Measurements from ENCODE around the gene C9orf50. TPM values are rescaled to one million over a fixed set of nuclear protein-coding genes. Genes with fewer than 3 reads are reported as not detected.

The C9orf50 gene
- total RNA-seq, 1 donor from 2014 or later, result not detected

DNA sequence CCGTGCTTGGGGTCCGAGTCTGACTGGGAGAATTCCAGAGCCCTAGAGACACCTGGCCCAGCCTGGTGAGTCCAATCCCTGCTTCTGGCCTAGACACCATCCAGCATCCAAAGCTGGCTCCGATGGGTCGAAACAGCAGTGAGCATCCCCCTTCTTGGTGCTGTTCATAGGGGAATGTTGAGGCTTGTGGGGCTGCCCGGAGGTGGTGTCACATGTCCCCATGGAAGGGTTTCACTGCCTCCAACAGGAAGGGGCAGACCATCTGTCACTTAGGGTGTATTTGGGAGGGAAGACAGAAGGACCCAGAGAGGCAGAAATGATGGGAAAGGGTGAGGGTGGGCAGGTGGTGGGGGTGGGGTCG, 13.9 kb downstream of the C9orf50 start:
- no peaks in the 10 kb centered on the region for H3K36me3 ChIP-seq
- intact Hi-C loops (cut with DNase I), result no loop called here
- TF ChIP-seq, protein P1, sequence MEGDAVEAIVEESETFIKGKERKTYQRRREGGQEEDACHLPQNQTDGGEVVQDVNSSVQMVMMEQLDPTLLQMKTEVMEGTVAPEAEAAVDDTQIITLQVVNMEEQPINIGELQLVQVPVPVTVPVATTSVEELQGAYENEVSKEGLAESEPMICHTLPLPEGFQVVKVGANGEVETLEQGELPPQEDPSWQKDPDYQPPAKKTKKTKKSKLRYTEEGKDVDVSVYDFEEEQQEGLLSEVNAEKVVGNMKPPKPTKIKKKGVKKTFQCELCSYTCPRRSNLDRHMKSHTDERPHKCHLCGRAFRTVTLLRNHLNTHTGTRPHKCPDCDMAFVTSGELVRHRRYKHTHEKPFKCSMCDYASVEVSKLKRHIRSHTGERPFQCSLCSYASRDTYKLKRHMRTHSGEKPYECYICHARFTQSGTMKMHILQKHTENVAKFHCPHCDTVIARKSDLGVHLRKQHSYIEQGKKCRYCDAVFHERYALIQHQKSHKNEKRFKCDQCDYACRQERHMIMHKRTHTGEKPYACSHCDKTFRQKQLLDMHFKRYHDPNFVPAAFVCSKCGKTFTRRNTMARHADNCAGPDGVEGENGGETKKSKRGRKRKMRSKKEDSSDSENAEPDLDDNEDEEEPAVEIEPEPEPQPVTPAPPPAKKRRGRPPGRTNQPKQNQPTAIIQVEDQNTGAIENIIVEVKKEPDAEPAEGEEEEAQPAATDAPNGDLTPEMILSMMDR (IDR thresholded peaks at IDR 0.05), result no peak
- no peak overlapping the region for H3K4me3 ChIP-seq
- ATAC-seq, result no peak
- DNase-seq, result no peak
- no peaks in the 10 kb centered on the region for H3K27me3 ChIP-seq
- H3K27ac ChIP-seq, result peak overlapping the region; percentile 59
- H3K4me1 ChIP-seq, result peaks cover 31% of the 10 kb centered on the region
- no peaks in the 10 kb centered on the region for H3K9me3 ChIP-seq

DNA sequence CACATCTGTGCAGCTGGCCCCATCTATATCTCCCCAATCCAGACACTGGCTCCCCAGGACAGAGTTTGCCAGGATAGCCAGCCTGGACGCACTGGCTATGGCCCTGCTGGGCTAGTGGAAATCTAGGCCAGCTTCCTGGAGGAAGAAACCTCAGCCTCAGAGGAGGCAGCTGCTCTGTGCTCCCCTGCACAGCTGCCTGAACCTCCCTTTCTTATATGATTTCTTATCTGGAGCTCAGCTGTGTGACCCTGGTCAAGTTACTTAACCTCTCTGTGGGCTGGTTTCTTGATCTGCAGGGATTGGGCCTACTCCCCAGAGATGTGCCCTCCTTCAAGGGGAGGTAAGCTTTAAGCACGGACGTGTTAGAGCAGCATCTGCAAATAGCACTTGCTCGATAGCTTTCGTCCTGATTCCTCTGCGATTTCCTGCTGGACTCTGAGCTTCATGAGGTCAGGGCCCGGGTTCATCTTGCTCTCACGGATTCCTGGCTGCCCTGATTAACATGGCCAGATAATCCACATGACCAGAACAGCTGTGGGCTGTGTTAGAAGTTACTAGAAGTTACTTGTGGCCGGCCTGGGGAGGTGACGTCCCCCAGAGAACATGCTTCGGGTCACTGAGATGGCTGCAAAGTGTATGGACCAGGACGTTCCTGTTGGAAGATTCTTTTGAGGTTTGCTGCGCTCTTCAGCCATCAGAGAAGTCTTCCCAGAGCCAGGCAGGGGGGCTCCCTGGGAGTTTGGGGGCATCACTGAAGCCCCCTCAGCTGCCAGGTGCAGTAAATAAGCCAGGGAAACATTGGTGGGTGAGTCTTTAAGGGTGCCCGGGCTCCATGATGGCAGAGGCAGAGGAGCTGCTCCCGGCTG, 14.5 kb downstream of the C9orf50 start:
- Histone ChIP-seq H3K4me3 (no peak overlapping the region), H3K27ac (peak overlapping the region; percentile 59), H3K36me3 (no peaks in the 10 kb centered on the region), H3K27me3 (no peaks in the 10 kb centered on the region), H3K9me3 (no peaks in the 10 kb centered on the region), H3K4me1 (peaks cover 31% of the 10 kb centered on the region)
- DNase-seq (no peak), ATAC-seq (no peak)
- intact Hi-C loops (cut with DNase I), result no loop called here
- TF ChIP-seq, protein P1 (IDR thresholded peaks at IDR 0.05), result no peak

DNA sequence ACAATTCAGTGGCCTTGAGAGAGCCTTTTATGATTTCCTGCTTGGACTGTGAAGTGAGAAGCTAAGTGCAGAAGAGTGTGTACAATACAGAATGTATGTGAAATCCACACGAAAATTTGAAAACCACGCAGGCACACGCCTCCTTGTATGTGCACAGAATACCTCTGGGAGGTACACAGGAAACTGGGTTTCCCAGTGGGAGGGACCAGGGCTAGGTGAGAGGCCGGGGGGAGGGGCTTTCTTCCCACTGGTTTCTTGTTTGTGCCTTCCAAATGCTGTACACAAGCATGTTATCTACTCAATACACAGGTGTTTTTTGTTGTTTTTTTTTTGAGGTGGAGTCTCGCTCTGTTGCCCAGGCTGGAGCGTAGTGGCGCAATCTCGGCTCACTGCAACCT, 16.1 kb downstream of the C9orf50 start:
- Histone ChIP-seq H3K9me3 (no peaks in the 10 kb centered on the region), H3K36me3 (no peaks in the 10 kb centered on the region), H3K27me3 (no peaks in the 10 kb centered on the region), H3K27ac (no peak overlapping the region), H3K4me3 (no peak overlapping the region), H3K4me1 (peaks cover 22% of the 10 kb centered on the region)
- no peak for DNase-seq
- TF ChIP-seq, protein P1 (IDR thresholded peaks at IDR 0.05), result no peak
- no peak for ATAC-seq
- intact Hi-C loops (cut with DNase I), result no loop called here

DNA sequence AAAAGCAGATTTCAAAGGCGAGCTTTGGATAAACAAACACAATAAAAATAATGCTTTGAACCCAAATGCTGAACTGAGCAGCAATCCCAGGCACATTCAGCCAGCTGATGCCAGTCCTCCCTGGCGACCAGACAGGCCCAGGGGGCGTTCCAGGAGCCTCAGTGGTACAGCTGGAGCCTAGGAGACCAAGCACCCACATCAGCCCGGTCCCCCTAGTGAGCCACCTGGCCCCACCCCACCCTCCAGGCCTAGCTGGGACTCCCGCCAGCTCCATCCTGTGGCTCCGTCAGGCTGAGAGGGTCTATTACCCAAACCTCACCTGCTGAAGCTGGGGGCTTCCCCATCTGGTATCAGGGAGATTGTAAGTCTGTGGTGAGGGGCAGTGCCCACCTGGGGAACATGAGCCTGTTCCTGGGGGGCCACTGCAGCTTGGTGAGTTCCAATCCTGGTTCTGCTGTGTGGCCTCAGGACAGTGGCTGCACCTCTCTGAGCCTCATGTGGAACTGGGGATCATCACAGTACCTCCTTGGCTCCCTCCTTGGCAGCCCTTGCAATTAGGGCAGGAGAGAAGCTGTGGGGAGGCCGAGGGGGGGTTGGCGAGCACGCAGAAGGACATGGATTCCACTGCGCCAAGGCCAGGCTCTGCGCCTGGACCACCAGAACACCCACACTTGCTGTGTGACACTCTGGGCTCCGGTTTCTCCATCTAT, 16.7 kb downstream of the C9orf50 start:
- H3K27me3 ChIP-seq, result no peaks in the 10 kb centered on the region
- DNase-seq (no peak), ATAC-seq (no peak)
- no peak overlapping the region for H3K27ac ChIP-seq
- TF ChIP-seq, protein P1 (IDR thresholded peaks at IDR 0.05), result no peak
- H3K36me3 ChIP-seq, result no peaks in the 10 kb centered on the region
- peaks cover 16% of the 10 kb centered on the region for H3K4me1 ChIP-seq
- no peaks in the 10 kb centered on the region for H3K9me3 ChIP-seq
- intact Hi-C loops (cut with DNase I), result no loop called here
- H3K4me3 ChIP-seq, result no peak overlapping the region

DNA sequence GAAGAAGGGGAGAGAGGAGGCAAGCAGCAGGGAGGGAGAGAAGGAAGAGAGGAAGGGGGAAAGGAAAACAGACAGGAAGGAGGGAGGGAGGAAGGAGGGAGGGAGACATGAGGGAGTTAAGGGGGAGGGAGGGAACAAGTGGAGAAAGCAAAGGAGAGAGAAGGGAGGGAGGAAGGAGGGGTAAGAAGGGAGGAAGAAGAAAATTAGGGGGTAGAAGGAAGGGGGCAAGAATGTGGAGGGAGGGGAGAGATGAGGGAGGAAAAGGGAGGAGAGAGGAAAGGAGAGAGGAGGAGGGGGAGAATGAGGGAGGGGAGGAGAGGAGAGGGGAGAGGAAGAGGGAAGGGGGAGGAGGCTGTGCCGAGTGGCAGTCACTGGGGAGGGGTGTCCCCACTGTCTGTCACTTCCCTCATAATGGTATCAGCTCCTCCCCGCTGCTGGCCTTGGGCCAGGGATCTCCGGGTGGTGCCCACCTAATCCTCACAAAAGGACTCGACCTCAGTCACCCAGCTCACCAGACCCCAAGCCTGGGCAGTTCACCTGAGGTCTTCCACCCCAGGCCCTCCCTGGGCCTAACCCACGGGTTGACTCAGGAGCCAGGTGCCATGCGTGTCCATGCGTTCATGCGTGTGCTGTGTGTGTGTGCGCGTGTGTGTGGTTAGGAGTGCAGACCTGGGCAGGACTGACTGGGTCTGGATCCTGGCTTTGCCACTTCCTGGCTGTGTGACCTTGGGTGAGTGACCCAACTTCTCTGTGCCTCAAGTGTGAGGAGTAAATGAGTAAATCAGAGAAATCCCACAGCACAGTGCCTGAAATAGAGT, 18.1 kb downstream of the C9orf50 start:
- DNase-seq (no peak), ATAC-seq (no peak)
- peaks cover 16% of the 10 kb centered on the region for H3K4me1 ChIP-seq
- no peak overlapping the region for H3K4me3 ChIP-seq
- TF ChIP-seq, protein P1 (IDR thresholded peaks at IDR 0.05), result no peak
- H3K27ac ChIP-seq, result no peak overlapping the region
- no peaks in the 10 kb centered on the region for H3K36me3 ChIP-seq
- no peaks in the 10 kb centered on the region for H3K9me3 ChIP-seq
- intact Hi-C loops (cut with DNase I), result no loop called here
- H3K27me3 ChIP-seq, result no peaks in the 10 kb centered on the region
